SK-N-MC (cell line): ENCODE results near the gene RPL37A.
"Not testable (repeated sequence)": the region's sequence is repeated elsewhere in the genome, so short reads cannot be mapped to it uniquely, and the experiment has no call there.

Experiments used
- DNase-seq: peaks from one replicate; pipeline ENCODE4 v3.0.0-alpha.2; 2011; ENCODE audit warnings: low read depth, low spot score
- H3K27ac ChIP-seq: fragments of 200-600 bp; sonication (generic); 2 replicates; pipeline ENCODE4 v1.5.1; 2016; ENCODE audit warnings: mixed run types
- H3K36me3 ChIP-seq: fragments of 200-600 bp; sonication (generic); 2 replicates; pipeline ENCODE4 v1.6.1; 2017; ENCODE audit warnings: antibody characterized with exemption, low read length, mixed read lengths; ENCODE audit not compliant: insufficient read depth
- H3K4me3 ChIP-seq: fragments of 200-600 bp; sonication (generic); 2 replicates; pipeline ENCODE4 v1.5.1; 2016
- H3K9ac ChIP-seq: fragments of 200-600 bp; sonication (generic); 2 replicates; pipeline ENCODE4 v1.8.0; 2017; ENCODE audit warnings: mixed run types, mixed read lengths; ENCODE audit not compliant: insufficient read length
- H3K9me3 ChIP-seq: fragments of 200-600 bp; sonication (generic); 2 replicates; pipeline ENCODE4 v1.6.1; 2017; ENCODE audit warnings: low read depth, mild to moderate bottlenecking, antibody characterized with exemption, low read length, moderate library complexity, mixed read lengths
- EZH2 ChIP-seq: fragments of 200-600 bp; sonication (generic); IDR thresholded peaks from one replicate; pipeline ENCODE4 v1.6.1; 2017; ENCODE audit warnings: antibody characterized with exemption
- FOXP2 ChIP-seq: optimal IDR thresholded peaks from 2 replicates; pipeline ENCODE3; 2011; ENCODE audit warnings: mild to moderate bottlenecking, moderate library complexity; ENCODE audit not compliant: insufficient read depth; ENCODE audit errors: extremely low read length, control extremely low read depth
- POLR2AphosphoS5 ChIP-seq: IDR thresholded peaks from 2 replicates; pipeline ENCODE4 v1.6.1; 2012; ENCODE audit warnings: mild to moderate bottlenecking, low read depth, low read length, borderline replicate concordance

The RPL37A gene

GRCh38 chr2:216516730-216517350, 18.2 kb downstream of the RPL37A start:
- Histone ChIP-seq H3K9ac (no peak overlapping the region), H3K27ac (no peak overlapping the region), H3K36me3 (peaks cover 4% of the 10 kb centered on the region; the same call in 1 of the 2 replicates), H3K9me3 (no peaks in the 10 kb centered on the region), H3K4me3 (no peak overlapping the region)
- TF ChIP-seq EZH2 (no peak), POLR2AphosphoS5 (no peak), FOXP2 (no peak)
- no peak for DNase-seq

- DNase-seq = no peak
- Histone ChIP-seq H3K4me3 (no peak overlapping the region), H3K9me3 (no peaks in the 10 kb centered on the region), H3K9ac (no peak overlapping the region), H3K36me3 (peaks cover 4% of the 10 kb centered on the region; the same call in 1 of the 2 replicates), H3K27ac (no peak overlapping the region)
- no peak for TF ChIP-seq POLR2AphosphoS5
- TF ChIP-seq FOXP2 = no peak
- no peak for TF ChIP-seq EZH2
Measured at GRCh38 chr2:216517447-216518225, 19.0 kb downstream of the RPL37A start.

DNA sequence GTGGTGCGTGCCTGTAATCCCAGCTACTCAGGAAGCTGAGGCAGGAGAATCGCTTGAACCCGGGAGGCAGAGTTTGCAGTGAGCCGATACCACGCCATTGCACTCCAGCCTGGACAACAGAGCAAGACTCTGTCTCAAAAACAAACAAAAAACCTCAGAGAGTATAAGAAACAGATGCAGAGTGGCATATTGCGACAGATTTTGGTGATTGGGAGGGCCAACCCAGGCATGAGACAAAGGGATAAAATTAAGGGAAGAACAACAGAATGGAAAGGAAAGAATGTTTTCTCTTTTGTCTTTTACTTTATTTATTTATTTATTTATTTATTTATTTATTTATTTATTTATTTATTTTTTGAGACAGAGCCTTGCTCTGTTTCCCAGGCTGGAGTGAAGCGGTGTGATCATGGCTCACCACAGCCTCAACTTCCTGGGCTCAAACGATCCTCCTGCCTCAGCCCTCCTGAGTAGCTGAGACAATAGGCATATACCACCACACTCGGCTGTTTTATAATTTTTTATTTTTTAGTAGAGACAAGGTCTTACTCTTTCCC, 20.0 kb downstream of the RPL37A start:
- not testable (repeated sequence) for H3K27ac ChIP-seq, H3K36me3 ChIP-seq, H3K4me3 ChIP-seq, H3K9me3 ChIP-seq, DNase-seq, H3K9ac ChIP-seq

GRCh38 chr2:216519154-216519762, 20.6 kb downstream of the RPL37A start:
- DNase-seq = peak; percentile 66
- no peak for TF ChIP-seq FOXP2
- TF ChIP-seq EZH2 = no peak
- no peak overlapping the region for H3K27ac ChIP-seq

DNA sequence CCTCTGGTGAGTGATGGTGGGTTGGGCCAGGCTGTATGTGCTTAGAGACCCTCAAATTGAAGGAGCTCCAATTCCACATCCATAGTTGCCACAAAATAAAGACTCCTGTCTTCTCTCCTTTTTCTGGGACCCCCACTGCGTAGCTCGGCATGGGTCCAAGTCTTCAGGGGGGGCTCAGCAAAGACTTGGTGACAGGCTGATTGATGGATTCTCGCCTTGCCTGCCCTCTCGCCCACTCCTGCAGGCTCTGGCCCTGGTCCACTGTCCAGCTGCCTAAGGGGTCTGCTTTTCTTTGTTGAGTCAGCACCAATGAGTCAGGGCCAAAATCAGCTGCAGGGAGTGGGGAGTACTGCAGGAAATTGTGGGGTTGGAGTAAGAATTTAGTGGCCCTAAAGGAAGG, 21.5 kb downstream of the RPL37A start:
- no peak for TF ChIP-seq POLR2AphosphoS5
- no peak for TF ChIP-seq FOXP2
- TF ChIP-seq EZH2 = no peak
- no peak overlapping the region for H3K9ac ChIP-seq
- peaks cover 4% of the 10 kb centered on the region; the same call in 1 of the 2 replicates for H3K36me3 ChIP-seq
- no peak overlapping the region for H3K4me3 ChIP-seq
- no peak overlapping the region for H3K27ac ChIP-seq
- no peaks in the 10 kb centered on the region for H3K9me3 ChIP-seq
- no peak for DNase-seq

More at GRCh38 chr2:216519154-216519762, 20.6 kb downstream of the RPL37A start:
- no peak overlapping the region for H3K9ac ChIP-seq
- no peaks in the 10 kb centered on the region for H3K9me3 ChIP-seq
- H3K4me3 ChIP-seq = no peak overlapping the region
- H3K36me3 ChIP-seq = peaks cover 4% of the 10 kb centered on the region; the same call in 1 of the 2 replicates

GRCh38 chr2:216522892-216523502, 24.4 kb downstream of the RPL37A start:
- Histone ChIP-seq H3K27ac (no peak overlapping the region), H3K9me3 (no peaks in the 10 kb centered on the region), H3K36me3 (peaks cover 4% of the 10 kb centered on the region; the same call in 1 of the 2 replicates), H3K9ac (no peak overlapping the region), H3K4me3 (no peak overlapping the region)
- no peak for TF ChIP-seq POLR2AphosphoS5
- no peak for TF ChIP-seq EZH2
- no peak for TF ChIP-seq FOXP2
- DNase-seq = no peak

DNA sequence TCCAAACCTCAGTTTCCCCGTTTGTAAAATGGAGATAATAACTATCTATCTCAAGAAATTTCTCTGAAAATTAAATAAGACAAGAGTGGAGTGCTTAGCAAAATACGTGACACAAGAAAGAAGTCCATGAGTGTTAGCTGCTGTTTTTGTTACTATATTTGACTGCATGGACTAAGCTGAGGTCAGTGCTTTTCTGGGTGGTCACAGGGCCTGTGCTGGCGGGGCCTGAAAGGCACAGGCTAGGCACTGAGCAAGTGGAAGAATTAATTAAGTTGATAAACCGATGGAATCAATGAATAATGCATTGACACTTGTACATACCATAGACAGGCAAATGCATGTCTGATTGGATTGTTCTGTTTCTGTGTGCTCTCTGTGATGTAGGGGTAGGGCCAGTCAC, 27.3 kb downstream of the RPL37A start:
- no peak for DNase-seq
- Histone ChIP-seq H3K27ac (no peak overlapping the region), H3K36me3 (no peaks in the 10 kb centered on the region; the same call in 1 of the 2 replicates), H3K9ac (no peak overlapping the region), H3K4me3 (no peak overlapping the region), H3K9me3 (no peaks in the 10 kb centered on the region)
- TF ChIP-seq FOXP2 = no peak
- TF ChIP-seq POLR2AphosphoS5 = no peak

DNA sequence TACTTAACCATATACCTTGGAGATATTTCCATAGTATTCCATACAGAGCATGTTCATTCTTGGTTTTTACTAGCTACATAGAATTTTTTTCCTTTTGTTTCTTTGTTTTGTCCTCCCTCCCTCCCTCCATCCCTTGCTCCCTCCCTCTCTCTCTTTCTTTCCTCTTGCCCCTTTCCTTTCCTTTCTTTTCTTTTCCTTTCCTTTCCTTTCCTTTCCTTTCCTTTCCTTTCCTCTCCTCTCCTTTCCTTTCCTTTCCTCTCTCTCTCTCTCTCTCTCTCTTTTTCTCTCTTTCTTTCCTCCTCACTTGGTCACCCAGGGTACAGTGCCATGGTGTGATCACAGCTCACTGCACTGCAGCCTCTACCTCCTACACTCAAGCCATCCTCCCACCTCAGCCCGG, 28.3 kb downstream of the RPL37A start:
- no peak overlapping the region for H3K4me3 ChIP-seq
- no peaks in the 10 kb centered on the region for H3K36me3 ChIP-seq
- no peak for DNase-seq
- no peak overlapping the region for H3K9ac ChIP-seq
- H3K27ac ChIP-seq = no peak overlapping the region
- TF ChIP-seq POLR2AphosphoS5 = no peak
- no peak for TF ChIP-seq EZH2
- TF ChIP-seq FOXP2 = no peak
- no peaks in the 10 kb centered on the region for H3K9me3 ChIP-seq
